SK-N-SH (cell line): ENCODE results near the gene IRF2BPL. TPM values are rescaled to one million over a fixed set of nuclear protein-coding genes. Genes with fewer than 3 reads are reported as not detected.

Source experiments
- CTCF ChIA-PET: fragments of 300-600, 350-600 bp; formaldehyde crosslinking; extraction: SDS; loops from one replicate; lab custom pipeline; 2021; lab: Yijun Ruan, JAX
- POLR2A ChIA-PET: fragments of 350-600 bp; sonication (Branson Sonifier 250); formaldehyde crosslinking; extraction: SDS; loops from one replicate; lab custom pipeline; 2020; ENCODE audit warnings: antibody characterized with exemption, inconsistent platforms; lab: Yijun Ruan, JAX
- DNase-seq: peaks from one replicate; pipeline ENCODE4 v3.0.0; 2012
- H2AFZ ChIP-seq: fragments of 200-600 bp; sonication (generic); 2 replicates; pipeline ENCODE4 v1.8.1; 2016; ENCODE audit warnings: antibody characterized with exemption, mild to moderate bottlenecking, low read depth
- H3F3A ChIP-seq: fragments of 200-600 bp; sonication (generic); replicated peaks from 2 replicates; pipeline ENCODE3; 2016; ENCODE audit warnings: antibody characterized with exemption, mild to moderate bottlenecking; ENCODE audit not compliant: insufficient read depth
- H3K27ac ChIP-seq, 2 experiments: fragments of 200-500 bp in 1 of 2; fragments of 200-600 bp in 1 of 2; sonication (Bioruptor generic) in 1 of 2; sonication (generic), shearing (Covaris generic) in 1 of 2; 2 replicates each; pipeline versions ENCODE4 v1.5.1 to v1.6.1; 2014 to 2016; ENCODE audit warnings: low read depth in 2 of 2, inconsistent platforms in 1 of 2, low read length in 1 of 2, mild to moderate bottlenecking in 1 of 2, mixed read lengths in 1 of 2
- H3K27me3 ChIP-seq: fragments of 200-600 bp; sonication (generic), shearing (Covaris generic); 2 replicates; pipeline ENCODE4 v1.6.1; 2016; ENCODE audit warnings: mixed run types; ENCODE audit not compliant: insufficient read depth
- H3K36me3 ChIP-seq, 2 experiments: fragments of 200-500 bp in 1 of 2; fragments of 200-600 bp in 1 of 2; sonication (Bioruptor generic) in 1 of 2; sonication (generic) in 1 of 2; replicated peaks in 1 of 2; 2 replicates each; pipeline versions ENCODE3 to v1.5.1; 2014 to 2016; ENCODE audit warnings: low read length in 1 of 2, mild to moderate bottlenecking in 1 of 2; ENCODE audit not compliant: insufficient read depth in 2 of 2, control insufficient read depth in 1 of 2
- H3K4me1 ChIP-seq, 2 experiments: fragments of 200-500 bp in 1 of 2; fragments of 200-600 bp in 1 of 2; sonication (Bioruptor generic) in 1 of 2; sonication (generic), shearing (Covaris generic) in 1 of 2; 2 replicates each; pipeline versions ENCODE4 v1.5.1 to v1.6.1; 2014 to 2016; ENCODE audit warnings: low read depth in 1 of 2, low read length in 1 of 2, mixed run types in 1 of 2; ENCODE audit not compliant: insufficient read depth in 2 of 2, control insufficient read depth in 1 of 2
- H3K4me2 ChIP-seq: fragments of 200-600 bp; sonication (generic), shearing (Covaris generic); 2 replicates; pipeline ENCODE4 v1.6.1; 2017; ENCODE audit warnings: mixed run types
- H3K4me3 ChIP-seq, 2 experiments: fragments of 200-500 bp in 1 of 2; fragments of 200-600 bp in 1 of 2; sonication (Bioruptor generic) in 1 of 2; sonication (generic), shearing (Covaris generic) in 1 of 2; 2 replicates each; pipeline versions ENCODE4 v1.5.1 to v1.8.1; 2014 to 2016; ENCODE audit warnings: low read depth in 2 of 2, inconsistent platforms in 1 of 2, low read length in 1 of 2, mild to moderate bottlenecking in 1 of 2, mixed read lengths in 1 of 2, moderate library complexity in 1 of 2
- H3K79me2 ChIP-seq: fragments of 200-600 bp; sonication (generic); 2 replicates; pipeline ENCODE4 v1.8.1; 2017; ENCODE audit warnings: mild to moderate bottlenecking; ENCODE audit not compliant: insufficient read depth
- H3K9ac ChIP-seq: fragments of 200-600 bp; sonication (generic); 2 replicates; pipeline ENCODE4 v1.6.1; 2017; ENCODE audit warnings: mixed run types
- H3K9me2 ChIP-seq: fragments of 200-600 bp; sonication (generic); 2 replicates; pipeline ENCODE4 v1.6.1; 2017; ENCODE audit warnings: mixed run types
- H3K9me3 ChIP-seq: fragments of 200-600 bp; sonication (generic); 2 replicates; pipeline ENCODE4 v1.6.1; 2017; ENCODE audit warnings: mixed run types, mild to moderate bottlenecking, moderate library complexity
- H4K20me1 ChIP-seq: fragments of 200-600 bp; sonication (generic); 2 replicates; pipeline ENCODE4 v1.6.1; 2017; ENCODE audit warnings: mild to moderate bottlenecking, mixed run types; ENCODE audit not compliant: insufficient read depth
- EP300 ChIP-seq, 2 experiments: IDR thresholded peaks; 2 replicates each; pipeline versions ENCODE4 v1.4.0 to v1.6.1; 2012; ENCODE audit warnings: borderline replicate concordance in 1 of 2, low read depth in 1 of 2, low read length in 1 of 2
- EZH2phosphoT487 ChIP-seq: fragments of 200-600 bp; sonication (generic); IDR thresholded peaks from 2 replicates; pipeline ENCODE4 v1.6.1; 2017; ENCODE audit warnings: low read depth, mixed run types, mild to moderate bottlenecking, antibody characterized with exemption, moderate library complexity, borderline replicate concordance
- FOSL2 ChIP-seq: IDR thresholded peaks from 2 replicates; pipeline ENCODE4 v1.4.0; 2012; ENCODE audit warnings: low read depth, mild to moderate bottlenecking, moderate library complexity, borderline replicate concordance
- FOXJ3 ChIP-seq: sonication (generic); formaldehyde crosslinking; IDR thresholded peaks from 2 replicates; pipeline ENCODE4 v1.5.1; 2020; ENCODE audit warnings: mild to moderate bottlenecking, missing genetic modification reagents
- FOXM1 ChIP-seq: IDR thresholded peaks from 2 replicates; pipeline ENCODE4 v1.4.0; 2012; ENCODE audit warnings: low read depth, mild to moderate bottlenecking
- GATA2 ChIP-seq: sonication (generic); formaldehyde crosslinking; IDR thresholded peaks from 2 replicates; pipeline ENCODE4 v1.5.0; 2020; ENCODE audit warnings: mild to moderate bottlenecking, missing genetic modification reagents
- JUND ChIP-seq: IDR thresholded peaks from 2 replicates; pipeline ENCODE4 v1.4.0; 2012
- MXI1 ChIP-seq: IDR thresholded peaks from 2 replicates; pipeline ENCODE4 v1.6.1; 2012; ENCODE audit warnings: mild to moderate bottlenecking, low read depth, low read length, improper control_type of control experiment
- NRF1 ChIP-seq: IDR thresholded peaks from 2 replicates; pipeline ENCODE4 v1.6.1; 2012; ENCODE audit warnings: low read depth, mild to moderate bottlenecking, low read length
- POLR2AphosphoS5 ChIP-seq: IDR thresholded peaks from 2 replicates; pipeline ENCODE4 v1.6.1; 2012; ENCODE audit warnings: low read depth, low read length
- RCOR1 ChIP-seq: fragments of 150-350 bp; IDR thresholded peaks from 2 replicates; pipeline ENCODE4 v1.6.1; 2017; ENCODE audit warnings: antibody characterized with exemption, low read length
- REST ChIP-seq: IDR thresholded peaks from 2 replicates; pipeline ENCODE4 v1.6.1; 2012; ENCODE audit warnings: mild to moderate bottlenecking, low read depth, low read length, moderate library complexity
- RFX5 ChIP-seq: IDR thresholded peaks from 2 replicates; pipeline ENCODE4 v1.6.1; 2012; ENCODE audit warnings: mild to moderate bottlenecking, improper control_type of control experiment, low read length
- SIN3A ChIP-seq: IDR thresholded peaks from 2 replicates; pipeline ENCODE4 v1.6.1; 2012; ENCODE audit warnings: low read depth, mild to moderate bottlenecking, low read length, moderate library complexity, borderline replicate concordance
- SMC3 ChIP-seq: IDR thresholded peaks from 2 replicates; pipeline ENCODE4 v1.6.1; 2012; ENCODE audit warnings: low read depth, low read length, improper control_type of control experiment
- YY1 ChIP-seq: IDR thresholded peaks from 2 replicates; pipeline ENCODE4 v1.4.0; 2012; ENCODE audit warnings: low read depth, mild to moderate bottlenecking
- WGBS: methylation state at CpG from one replicate; pipeline ENCODE4 v1.1.6; 2017; ENCODE audit warnings: low lambda C conversion rate; 5-methylcytosine and 5-hydroxymethylcytosine counted together
- polyA plus RNA-seq, 3 experiments: library from polyadenylated mRNA; depleted of rRNA; stranded (reverse); fragments of >200 nt; gene quantifications; 2 replicates each; pipeline ENCODE4 v1.2.3, GENCODE V29; 2012
- TF ChIP-seq, protein P1 (sequence below): IDR thresholded peaks from 2 replicates; pipeline ENCODE4 v1.4.0; 2012; ENCODE audit warnings: low read depth

The IRF2BPL gene
- polyA plus RNA-seq, 1 of the 3 experiments (the other 2 are of a cell fraction) = 17.1 TPM

DNA sequence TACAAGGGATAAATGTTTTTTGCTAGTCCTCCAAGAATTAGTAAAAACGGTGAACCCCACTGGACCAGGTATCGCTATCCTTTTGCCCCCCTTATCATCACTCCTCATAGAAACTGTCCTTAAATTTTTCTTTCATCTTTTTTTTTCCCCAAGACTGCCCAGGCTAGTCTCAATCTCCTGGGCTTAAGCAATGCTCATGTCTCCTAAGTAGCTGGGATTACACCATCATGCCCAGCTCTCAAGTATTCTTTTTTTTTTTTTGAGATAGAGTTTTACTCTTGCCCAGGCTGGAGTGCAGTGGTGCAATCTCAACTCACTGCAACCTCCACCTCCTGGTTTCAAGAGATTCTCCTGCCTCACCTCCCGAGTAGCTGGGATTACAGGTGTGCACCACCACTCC lies 9.7 kb downstream of the IRF2BPL start:
- no peaks in the 10 kb centered on the region for H3K27me3 ChIP-seq

GRCh38 chr14:77017666-77018065 lies 10.8 kb downstream of the IRF2BPL start:
- peaks cover 11 to 18% of the 10 kb centered on the region in 2 experiments for H3K4me1 ChIP-seq
- no peaks in the 10 kb centered on the region for H3K9me3 ChIP-seq
- H3F3A ChIP-seq = peaks cover 13% of the 10 kb centered on the region
- H3K27me3 ChIP-seq = no peaks in the 10 kb centered on the region
- no peaks in the 10 kb centered on the region for H3K79me2 ChIP-seq
- DNase-seq = no peak
- H2AFZ ChIP-seq = no peak overlapping the region
- POLR2A ChIA-PET = no interaction called here
- H3K4me2 ChIP-seq = no peak overlapping the region
- H3K9ac ChIP-seq = no peak overlapping the region
- CTCF ChIA-PET = interaction anchor here (0.7 to 1.8 kb wide), 2 partner anchors 9 to 35 kb away, joined by 3 to 6 read pairs; no protein-coding TSS in a partner anchor
- H3K9me2 ChIP-seq = no peaks in the 10 kb centered on the region
- H3K36me3 ChIP-seq = peaks cover 4% of the 10 kb centered on the region in 2 experiments
- H3K4me3 ChIP-seq = no peak overlapping the region
- WGBS = 89% methylated on average over 1 of the region's 2 CpGs
- H4K20me1 ChIP-seq = no peaks in the 10 kb centered on the region
- H3K27ac ChIP-seq = no peak overlapping the region
- TF ChIP-seq JUND (no peak), FOXM1 (no peak), RCOR1 (no peak), YY1 (no peak), MXI1 (no peak), GATA2 (no peak), RFX5 (no peak), EP300 (IDR thresholded peaks at IDR 0.05; ENCODE audit: borderline replicate concordance in 1 of 2, low read depth in 1 of 2, low read length in 1 of 2) (no peak), POLR2AphosphoS5 (no peak), SIN3A (no peak), REST (no peak)
- TF ChIP-seq, protein P1, sequence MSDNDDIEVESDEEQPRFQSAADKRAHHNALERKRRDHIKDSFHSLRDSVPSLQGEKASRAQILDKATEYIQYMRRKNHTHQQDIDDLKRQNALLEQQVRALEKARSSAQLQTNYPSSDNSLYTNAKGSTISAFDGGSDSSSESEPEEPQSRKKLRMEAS = no peak

More for the DNA sequence above, 9.7 kb downstream of the IRF2BPL start:
- Histone ChIP-seq H3K4me2 (no peak overlapping the region), H4K20me1 (peaks cover 8% of the 10 kb centered on the region; the same call in 1 of the 2 replicates), H3K9me3 (no peaks in the 10 kb centered on the region), H3K4me3 (no peak overlapping the region), H3K9me2 (no peaks in the 10 kb centered on the region), H3K36me3 (peaks cover 4 to 10% of the 10 kb centered on the region in 2 experiments), H2AFZ (no peak overlapping the region), H3F3A (peaks cover 23% of the 10 kb centered on the region), H3K79me2 (peaks cover 8% of the 10 kb centered on the region), H3K27ac (no peak overlapping the region), H3K4me1 (peaks cover 22 to 28% of the 10 kb centered on the region in 2 experiments), H3K9ac (no peak overlapping the region)
- ChIA-PET POLR2A (no interaction called here), CTCF (interaction anchor here (1.8 to 2.2 kb wide), 2 partner anchors 10 to 106 kb away, joined by 6 to 7 read pairs; no protein-coding TSS in a partner anchor)
- TF ChIP-seq FOXJ3 (CRISPR knock-in tag) (no peak), POLR2AphosphoS5 (no peak), EZH2phosphoT487 (no peak), REST (no peak), SMC3 (no peak), NRF1 (no peak), JUND (no peak), FOSL2 (no peak)
- TF ChIP-seq, protein P1 = no peak
- WGBS = 88% methylated on average over 3 of the region's 3 CpGs
- DNase-seq = no peak
